Astrocyte (in vitro differentiated cells and primary cell): ENCODE data around the gene RTEL1.

ENCODE experiments used
- CTCF ChIP-seq: IDR thresholded peaks from 2 replicates; pipeline ENCODE4 v1.5.1; 2011; ENCODE audit warnings: low read depth, mild to moderate bottlenecking, inconsistent platforms, low read length, moderate library complexity; ENCODE audit not compliant: insufficient read depth
- EZH2 ChIP-seq: IDR thresholded peaks from 2 replicates; pipeline ENCODE4 v1.6.1; 2012; ENCODE audit warnings: mild to moderate bottlenecking, low read length, inconsistent platforms; ENCODE audit not compliant: insufficient read depth

- TF ChIP-seq CTCF: no peak
- TF ChIP-seq EZH2: no peak
Observed at GRCh38 chr20:63703976-63704748, 46.0 kb downstream of the RTEL1 start.
